Gastroesophageal sphincter (tissue), 4 donors: ENCODE measurements around the gene RNMT. TPM values are rescaled to one million over a fixed set of nuclear protein-coding genes. Genes with fewer than 3 reads are reported as not detected.
"Not testable (repeated sequence)": the region's sequence is repeated elsewhere in the genome, so short reads cannot be mapped to it uniquely, and the experiment has no call there.

ENCODE experiments used
- ATAC-seq: fragments of 150-250 bp; one replicate; pipeline ENCODE4 v1.9.1; 2016; ENCODE audit warnings: mild to moderate bottlenecking, moderate library complexity
- H3K27ac ChIP-seq, 4 donors: fragments of 200-600 bp; sonication (generic) in 3 of 4; 1 replicate in 3 of 4; 2 replicates in 1 of 4; pipeline ENCODE4 v1.5.1; 2016 to 2019
- H3K27me3 ChIP-seq: fragments of 200-600 bp; sonication (generic); one replicate; pipeline ENCODE4 v1.5.1; 2019
- H3K36me3 ChIP-seq, 2 donors: fragments of 200-600 bp; sonication (generic); one replicate each; pipeline ENCODE4 v1.5.1; 2019; ENCODE audit warnings: control low read depth in 1 of 2
- H3K4me1 ChIP-seq, 3 donors: fragments of 200-600 bp; sonication (generic); 1 replicate in 2 of 3; 2 replicates in 1 of 3; pipeline ENCODE4 v1.5.1; 2016 to 2019; ENCODE audit warnings: control low read depth in 2 of 3
- H3K4me3 ChIP-seq, 2 donors: fragments of 200-600 bp; sonication (generic); one replicate each; pipeline ENCODE4 v1.5.1; 2019; ENCODE audit warnings: mild to moderate bottlenecking in 1 of 2, moderate library complexity in 1 of 2
- H3K9me3 ChIP-seq, 3 donors: fragments of 200-600 bp; sonication (generic); one replicate each; pipeline ENCODE4 v1.5.1; 2017 to 2019; ENCODE audit warnings: control low read depth in 2 of 3
- CTCF ChIP-seq, 4 experiments: fragments of 200-600 bp in 2 of 4; fragments of 450-650 bp in 2 of 4; sonication (generic) in 1 of 4; IDR thresholded peaks; one replicate each; pipeline ENCODE4 v1.5.1; 2017 to 2019; ENCODE audit warnings: antibody characterized with exemption in 4 of 4, mild to moderate bottlenecking in 2 of 4, moderate library complexity in 2 of 4
- EP300 ChIP-seq: sonication (generic); formaldehyde crosslinking; IDR thresholded peaks from one replicate; pipeline ENCODE4 v1.6.1; 2017; ENCODE audit warnings: antibody characterized with exemption, mild to moderate bottlenecking
- POLR2A ChIP-seq, 2 donors: fragments of 450-650 bp; IDR thresholded peaks; one replicate each; pipeline ENCODE4 v1.6.1; 2017; ENCODE audit warnings: antibody characterized with exemption in 2 of 2, mild to moderate bottlenecking in 2 of 2, moderate library complexity in 1 of 2
- POLR2AphosphoS5 ChIP-seq: sonication (generic); formaldehyde crosslinking; IDR thresholded peaks from one replicate; pipeline ENCODE4 v1.6.1; 2017; ENCODE audit warnings: antibody characterized with exemption
- WGBS, 2 donors: methylation state at CpG; one replicate each; pipeline ENCODE4 v1.1.5; 2018; ENCODE audit warnings: low coverage in 1 of 2; 5-methylcytosine and 5-hydroxymethylcytosine counted together
- total RNA-seq, 4 donors: library from RNA; depleted of rRNA; stranded (reverse); fragments of >200 nt; gene quantifications; one replicate each; pipeline ENCODE4 v1.1.0, GENCODE V29; 2016

The RNMT gene
- total RNA-seq, 4 donors from 2014 or later = 18.6 to 27.1 (median 24.0) TPM

- Histone ChIP-seq H3K9me3 (no peaks in the 10 kb centered on the region), H3K36me3 (no peaks in the 10 kb centered on the region), H3K4me1 (no peaks in the 10 kb centered on the region), H3K4me3 (no peak overlapping the region), H3K27ac (no peak overlapping the region), H3K27me3 (no peaks in the 10 kb centered on the region)
- ATAC-seq = no peak
- WGBS, 2 donors = 82 to 85% methylated on average over 6 to 8 of the region's 21 CpGs
- TF ChIP-seq POLR2A (IDR thresholded peaks at IDR 0.05) = no peak
- no peak for TF ChIP-seq POLR2AphosphoS5
- no peak for TF ChIP-seq EP300
Measured at GRCh38 chr18:13688191-13689136, 38.0 kb upstream of the RNMT start.

DNA sequence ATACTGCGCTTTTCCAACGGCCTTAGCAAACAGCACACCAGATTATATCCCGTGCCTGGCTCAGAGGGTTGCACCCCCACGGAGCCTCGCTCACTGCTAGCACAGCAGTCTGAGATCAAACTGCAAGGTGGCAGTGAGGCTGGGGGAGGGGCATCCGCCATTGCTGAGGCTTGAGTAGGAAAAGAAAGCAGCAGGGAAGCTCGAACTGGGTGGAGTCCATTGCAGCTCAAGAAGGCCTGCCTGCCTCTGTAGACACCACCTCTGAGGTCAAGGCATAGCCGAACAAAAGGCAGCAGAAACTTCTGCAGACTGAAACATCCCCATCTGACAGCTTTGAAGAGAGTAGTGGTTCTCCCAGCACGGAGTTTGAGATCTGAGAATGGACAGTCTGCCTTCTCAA, 36.4 kb upstream of the RNMT start:
- not testable (repeated sequence) for H3K27ac ChIP-seq, H3K9me3 ChIP-seq, ATAC-seq, H3K36me3 ChIP-seq, H3K27me3 ChIP-seq, H3K4me3 ChIP-seq, H3K4me1 ChIP-seq
- 83 to 100% methylated on average over 1 of the region's 9 CpGs for WGBS, 2 donors

GRCh38 chr18:13695337-13695736, 31.1 kb upstream of the RNMT start:
- 73 to 88% methylated on average over 2 to 5 of the region's 5 CpGs for WGBS, 2 donors
- not testable (repeated sequence) for H3K27me3 ChIP-seq, ATAC-seq, H3K27ac ChIP-seq, H3K36me3 ChIP-seq, H3K4me1 ChIP-seq, H3K9me3 ChIP-seq, H3K4me3 ChIP-seq

GRCh38 chr18:13696961-13697360, 29.5 kb upstream of the RNMT start:
- H3K27ac ChIP-seq = no peak overlapping the region
- WGBS, 2 donors = 92 to 100% methylated on average over 3 of the region's 3 CpGs
- no peak for ATAC-seq
- H3K4me1 ChIP-seq = no peaks in the 10 kb centered on the region
- no peak overlapping the region for H3K4me3 ChIP-seq
- peaks cover 0 to 5% (median 0%) of the 10 kb centered on the region in 3 donors for H3K9me3 ChIP-seq
- H3K36me3 ChIP-seq = no peaks in the 10 kb centered on the region
- TF ChIP-seq EP300 (no peak), CTCF (IDR thresholded peaks at IDR 0.05) (no peak), POLR2AphosphoS5 (no peak), POLR2A (IDR thresholded peaks at IDR 0.05) (no peak)
- H3K27me3 ChIP-seq = no peaks in the 10 kb centered on the region

GRCh38 chr18:13700153-13700552, 26.3 kb upstream of the RNMT start:
- no peaks in the 10 kb centered on the region for H3K4me1 ChIP-seq
- H3K36me3 ChIP-seq = no peaks in the 10 kb centered on the region
- H3K9me3 ChIP-seq = peaks cover 0 to 5% (median 0%) of the 10 kb centered on the region in 3 donors
- no peak overlapping the region for H3K27ac ChIP-seq
- no peaks in the 10 kb centered on the region for H3K27me3 ChIP-seq
- TF ChIP-seq POLR2A (IDR thresholded peaks at IDR 0.05) = no peak
- TF ChIP-seq CTCF (IDR thresholded peaks at IDR 0.05) = no peak
- no peak for TF ChIP-seq EP300
- no peak for TF ChIP-seq POLR2AphosphoS5
- no peak for ATAC-seq
- no peak overlapping the region for H3K4me3 ChIP-seq
- WGBS, 2 donors = 100% methylated on average over 1 of the region's 1 CpG

DNA sequence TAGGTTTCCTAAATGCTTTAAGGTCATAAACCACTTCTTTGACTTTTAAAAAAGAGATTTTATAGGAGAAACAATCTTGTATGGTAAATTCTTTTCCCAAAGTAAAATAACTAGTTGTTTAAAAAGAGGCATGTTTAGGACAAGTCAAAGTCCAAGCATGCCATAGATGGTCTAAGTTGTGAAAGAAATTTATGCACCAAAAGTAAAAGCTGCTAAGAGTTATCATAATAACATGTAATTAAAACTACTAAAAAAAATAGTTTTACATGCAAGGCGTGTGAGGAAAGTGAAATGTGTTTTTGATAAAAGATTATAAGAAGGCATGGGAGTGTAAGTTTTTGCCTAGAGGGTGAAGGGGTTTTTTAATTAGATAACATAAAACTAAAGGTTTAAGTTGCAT, 22.6 kb upstream of the RNMT start:
- WGBS, 2 donors = 95 to 100% methylated on average over 1 of the region's 1 CpG
- H3K36me3 ChIP-seq = no peaks in the 10 kb centered on the region
- H3K4me3 ChIP-seq = no peak overlapping the region
- no peak for TF ChIP-seq EP300
- TF ChIP-seq CTCF (IDR thresholded peaks at IDR 0.05) = no peak
- no peak for TF ChIP-seq POLR2A (IDR thresholded peaks at IDR 0.05)
- TF ChIP-seq POLR2AphosphoS5 = no peak
- no peaks in the 10 kb centered on the region for H3K4me1 ChIP-seq
- no peaks in the 10 kb centered on the region for H3K27me3 ChIP-seq
- H3K9me3 ChIP-seq = peaks cover 0 to 5% (median 0%) of the 10 kb centered on the region in 3 donors
- no peak overlapping the region for H3K27ac ChIP-seq
- no peak for ATAC-seq
